GM23338 (cell line): Measurements from ENCODE around the gene SUB1.

Experiments used
- CREB1 ChIP-seq: fragments of 250-450 bp; sonication (Bioruptor Pico); IDR thresholded peaks from 2 replicates; pipeline ENCODE4 v1.5.0; 2020; ENCODE audit warnings: low read depth, mild to moderate bottlenecking, moderate library complexity
- EZH2 ChIP-seq: fragments of 200-600 bp; sonication (generic); IDR thresholded peaks from one replicate; pipeline ENCODE4 v1.8.0; 2017; ENCODE audit warnings: antibody characterized with exemption, mild to moderate bottlenecking, low read depth; ENCODE audit not compliant: unreplicated experiment
- EZH2phosphoT487 ChIP-seq: fragments of 200-600 bp; sonication (generic); IDR thresholded peaks from one replicate; pipeline ENCODE4 v1.8.1; 2018; ENCODE audit warnings: antibody characterized with exemption; ENCODE audit not compliant: unreplicated experiment
- JUNB ChIP-seq: IDR thresholded peaks from one replicate; pipeline ENCODE4 v1.6.1; 2016; ENCODE audit warnings: antibody characterized with exemption; ENCODE audit not compliant: unreplicated experiment
- NANOG ChIP-seq: IDR thresholded peaks from 2 replicates; pipeline ENCODE4 v1.6.1; 2016; ENCODE audit warnings: antibody characterized with exemption, borderline replicate concordance
- POLR2AphosphoS5 ChIP-seq: IDR thresholded peaks from 2 replicates; pipeline ENCODE4 v1.6.1; 2016; ENCODE audit warnings: antibody characterized with exemption, low read depth
- STAT1 ChIP-seq: IDR thresholded peaks from one replicate; pipeline ENCODE4 v1.6.1; 2016; ENCODE audit warnings: antibody characterized with exemption; ENCODE audit not compliant: unreplicated experiment
- ZNF114 ChIP-seq: fragments of 250-450 bp; sonication (Bioruptor Pico); IDR thresholded peaks from 2 replicates; pipeline ENCODE4 v1.5.0; 2020; ENCODE audit warnings: mild to moderate bottlenecking, moderate library complexity
- ZNF331 ChIP-seq: fragments of 250-450 bp; sonication (Bioruptor Pico); IDR thresholded peaks from 2 replicates; pipeline ENCODE4 v1.5.0; 2020; ENCODE audit warnings: low read depth, mild to moderate bottlenecking, moderate library complexity
- TF ChIP-seq, protein P1 (sequence below), 2 experiments: fragments of 200-600 bp in 1 of 2; sonication (generic) in 1 of 2; conservative IDR thresholded peaks; 2 replicates each; pipeline versions ENCODE4 v1.5.1 to v1.6.1; 2016 to 2017; ENCODE audit warnings: antibody characterized with exemption in 2 of 2, low read depth in 2 of 2, mild to moderate bottlenecking in 2 of 2, moderate library complexity in 1 of 2
- TF ChIP-seq, protein P2 (sequence below): IDR thresholded peaks from one replicate; pipeline ENCODE4 v1.6.1; 2018; ENCODE audit warnings: antibody characterized with exemption; ENCODE audit not compliant: unreplicated experiment

DNA sequence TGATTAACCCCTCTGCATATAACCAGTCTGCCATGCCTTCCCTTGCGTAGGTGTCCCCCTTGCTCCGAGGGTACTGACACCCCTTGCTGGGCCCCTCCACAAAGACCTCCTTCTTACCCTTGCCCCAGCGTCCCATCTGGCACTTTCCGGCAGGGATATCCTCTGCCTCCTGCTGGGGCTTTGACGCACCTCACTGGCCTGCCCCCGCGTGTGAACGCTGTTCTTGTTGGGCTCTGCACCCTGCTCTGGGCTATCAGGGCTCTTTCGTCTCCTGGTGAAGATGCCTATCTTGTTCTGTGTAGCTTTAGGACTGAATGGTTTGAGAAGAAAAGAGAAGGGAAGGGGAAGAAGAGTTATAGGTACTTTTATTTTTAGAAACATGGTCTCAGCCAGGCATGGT is 53.0 kb downstream of the SUB1 start:
- TF ChIP-seq, protein P1, sequence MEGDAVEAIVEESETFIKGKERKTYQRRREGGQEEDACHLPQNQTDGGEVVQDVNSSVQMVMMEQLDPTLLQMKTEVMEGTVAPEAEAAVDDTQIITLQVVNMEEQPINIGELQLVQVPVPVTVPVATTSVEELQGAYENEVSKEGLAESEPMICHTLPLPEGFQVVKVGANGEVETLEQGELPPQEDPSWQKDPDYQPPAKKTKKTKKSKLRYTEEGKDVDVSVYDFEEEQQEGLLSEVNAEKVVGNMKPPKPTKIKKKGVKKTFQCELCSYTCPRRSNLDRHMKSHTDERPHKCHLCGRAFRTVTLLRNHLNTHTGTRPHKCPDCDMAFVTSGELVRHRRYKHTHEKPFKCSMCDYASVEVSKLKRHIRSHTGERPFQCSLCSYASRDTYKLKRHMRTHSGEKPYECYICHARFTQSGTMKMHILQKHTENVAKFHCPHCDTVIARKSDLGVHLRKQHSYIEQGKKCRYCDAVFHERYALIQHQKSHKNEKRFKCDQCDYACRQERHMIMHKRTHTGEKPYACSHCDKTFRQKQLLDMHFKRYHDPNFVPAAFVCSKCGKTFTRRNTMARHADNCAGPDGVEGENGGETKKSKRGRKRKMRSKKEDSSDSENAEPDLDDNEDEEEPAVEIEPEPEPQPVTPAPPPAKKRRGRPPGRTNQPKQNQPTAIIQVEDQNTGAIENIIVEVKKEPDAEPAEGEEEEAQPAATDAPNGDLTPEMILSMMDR (conservative IDR thresholded peaks at IDR 0.05; ENCODE audit: low read depth in 2 of 2), result no peak
- TF ChIP-seq CREB1 (no peak), EZH2phosphoT487 (no peak), EZH2 (no peak), JUNB (no peak), ZNF114 (CRISPR knock-in tag) (no peak), POLR2AphosphoS5 (no peak), NANOG (no peak), ZNF331 (CRISPR knock-in tag) (no peak), STAT1 (no peak)
- TF ChIP-seq, protein P2, sequence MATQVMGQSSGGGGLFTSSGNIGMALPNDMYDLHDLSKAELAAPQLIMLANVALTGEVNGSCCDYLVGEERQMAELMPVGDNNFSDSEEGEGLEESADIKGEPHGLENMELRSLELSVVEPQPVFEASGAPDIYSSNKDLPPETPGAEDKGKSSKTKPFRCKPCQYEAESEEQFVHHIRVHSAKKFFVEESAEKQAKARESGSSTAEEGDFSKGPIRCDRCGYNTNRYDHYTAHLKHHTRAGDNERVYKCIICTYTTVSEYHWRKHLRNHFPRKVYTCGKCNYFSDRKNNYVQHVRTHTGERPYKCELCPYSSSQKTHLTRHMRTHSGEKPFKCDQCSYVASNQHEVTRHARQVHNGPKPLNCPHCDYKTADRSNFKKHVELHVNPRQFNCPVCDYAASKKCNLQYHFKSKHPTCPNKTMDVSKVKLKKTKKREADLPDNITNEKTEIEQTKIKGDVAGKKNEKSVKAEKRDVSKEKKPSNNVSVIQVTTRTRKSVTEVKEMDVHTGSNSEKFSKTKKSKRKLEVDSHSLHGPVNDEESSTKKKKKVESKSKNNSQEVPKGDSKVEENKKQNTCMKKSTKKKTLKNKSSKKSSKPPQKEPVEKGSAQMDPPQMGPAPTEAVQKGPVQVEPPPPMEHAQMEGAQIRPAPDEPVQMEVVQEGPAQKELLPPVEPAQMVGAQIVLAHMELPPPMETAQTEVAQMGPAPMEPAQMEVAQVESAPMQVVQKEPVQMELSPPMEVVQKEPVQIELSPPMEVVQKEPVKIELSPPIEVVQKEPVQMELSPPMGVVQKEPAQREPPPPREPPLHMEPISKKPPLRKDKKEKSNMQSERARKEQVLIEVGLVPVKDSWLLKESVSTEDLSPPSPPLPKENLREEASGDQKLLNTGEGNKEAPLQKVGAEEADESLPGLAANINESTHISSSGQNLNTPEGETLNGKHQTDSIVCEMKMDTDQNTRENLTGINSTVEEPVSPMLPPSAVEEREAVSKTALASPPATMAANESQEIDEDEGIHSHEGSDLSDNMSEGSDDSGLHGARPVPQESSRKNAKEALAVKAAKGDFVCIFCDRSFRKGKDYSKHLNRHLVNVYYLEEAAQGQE, result no peak
